ENCODE data around the gene CEP63. TPM values are rescaled to one million over a fixed set of nuclear protein-coding genes. Genes with fewer than 3 reads are reported as not detected.

The CEP63 gene
- total RNA-seq, 2 experiments from 2014 or later: 13.2 to 15.1 TPM

GRCh38 chr3:134468519-134468918, 17.3 kb upstream of the CEP63 start:
- no peak for TF ChIP-seq CTCF (IDR thresholded peaks at IDR 0.05)
- H3K27ac Mint-ChIP-seq: no peak overlapping the region
- no peak overlapping the region for H3K27ac ChIP-seq (ENCODE audit: low read depth in 1 of 2, low read length in 2 of 2)
- POLR2A ChIA-PET: no interaction called here
- no peaks in the 10 kb centered on the region for H3K27me3 ChIP-seq (ENCODE audit: control insufficient read depth in 1 of 2, insufficient read depth in 2 of 2, low read length in 2 of 2)
- no peaks in the 10 kb centered on the region for H3K27me3 Mint-ChIP-seq
- no peaks in the 10 kb centered on the region for H3K4me1 Mint-ChIP-seq (ENCODE audit: low read depth)
- no peaks in the 10 kb centered on the region for H3K9me3 ChIP-seq (ENCODE audit: control insufficient read depth in 1 of 2, insufficient read depth in 1 of 2, low read length in 2 of 2)
- H3K36me3 ChIP-seq (ENCODE audit: insufficient read depth, low read length): no peaks in the 10 kb centered on the region
- no peaks in the 10 kb centered on the region for H3K9me3 Mint-ChIP-seq
- CTCF ChIA-PET: interaction anchor here (1.6 kb wide), 1 partner anchor 9 kb away, joined by 3 read pairs; no protein-coding TSS in a partner anchor
- no peak for DNase-seq
- no peak overlapping the region for H3K4me3 ChIP-seq (ENCODE audit: low read length)
- no peaks in the 10 kb centered on the region for H3K4me1 ChIP-seq (ENCODE audit: insufficient read depth, low read length)
- no peak overlapping the region for H3K4me3 Mint-ChIP-seq
- no peaks in the 10 kb centered on the region for H3K36me3 Mint-ChIP-seq (ENCODE audit: low read depth)
- no peak for ATAC-seq (ENCODE audit: poor library complexity)
- intact Hi-C loops (cut with DNase I, micrococcal nuclease): no loop called here

GRCh38 chr3:134471521-134472193, 14.2 kb upstream of the CEP63 start:
- Mint-ChIP-seq H3K27me3 (no peaks in the 10 kb centered on the region), H3K4me3 (no peak overlapping the region), H3K27ac (no peak overlapping the region), H3K4me1 (ENCODE audit: low read depth) (peaks cover 7% of the 10 kb centered on the region), H3K9me3 (no peaks in the 10 kb centered on the region), H3K36me3 (ENCODE audit: low read depth) (peaks cover 23% of the 10 kb centered on the region)
- POLR2A ChIA-PET: no interaction called here
- no peak for ATAC-seq (ENCODE audit: poor library complexity)
- H3K4me1 ChIP-seq (ENCODE audit: insufficient read depth, low read length): peaks cover 4% of the 10 kb centered on the region
- no peak overlapping the region for H3K27ac ChIP-seq (ENCODE audit: low read depth in 1 of 2, low read length in 2 of 2)
- H3K4me3 ChIP-seq (ENCODE audit: low read length): no peak overlapping the region
- CTCF ChIA-PET: no interaction called here
- DNase-seq: no peak
- H3K9me3 ChIP-seq (ENCODE audit: control insufficient read depth in 1 of 2, insufficient read depth in 1 of 2, low read length in 2 of 2): no peaks in the 10 kb centered on the region
- peaks cover 14% of the 10 kb centered on the region for H3K36me3 ChIP-seq (ENCODE audit: insufficient read depth, low read length)
- no peaks in the 10 kb centered on the region for H3K27me3 ChIP-seq (ENCODE audit: control insufficient read depth in 1 of 2, insufficient read depth in 2 of 2, low read length in 2 of 2)
- intact Hi-C loops (cut with DNase I, micrococcal nuclease): loop anchor here (5.0 to 10.0 kb wide), 5 partner anchors 94 to 657 kb away; no protein-coding TSS in a partner anchor
- no peak for TF ChIP-seq CTCF (IDR thresholded peaks at IDR 0.05)

GRCh38 chr3:134472831-134473230, 13.0 kb upstream of the CEP63 start:
- TF ChIP-seq CTCF (IDR thresholded peaks at IDR 0.05): no peak
- no peak overlapping the region for H3K27ac Mint-ChIP-seq
- H3K9me3 Mint-ChIP-seq: no peaks in the 10 kb centered on the region
- no peaks in the 10 kb centered on the region for H3K27me3 ChIP-seq (ENCODE audit: control insufficient read depth in 1 of 2, insufficient read depth in 2 of 2, low read length in 2 of 2)
- no peak overlapping the region for H3K4me3 Mint-ChIP-seq
- peaks cover 35% of the 10 kb centered on the region for H3K36me3 Mint-ChIP-seq (ENCODE audit: low read depth)
- peaks cover 25% of the 10 kb centered on the region for H3K36me3 ChIP-seq (ENCODE audit: insufficient read depth, low read length)
- H3K27ac ChIP-seq (ENCODE audit: low read depth in 1 of 2, low read length in 2 of 2): no peak overlapping the region
- POLR2A ChIA-PET: interaction anchor here (1.7 kb wide), 1 partner anchor 13 kb away, joined by 7 read pairs; the partner anchor contains the start of genes ANAPC13 and CEP63
- CTCF ChIA-PET: interaction anchor here (1.4 to 6.4 kb wide), 3 partner anchors 12 to 260 kb away, joined by 11 to 35 read pairs (median 12); partner anchors contain the start of genes ANAPC13 and CEP63
- no peaks in the 10 kb centered on the region for H3K27me3 Mint-ChIP-seq
- no peak for DNase-seq
- no peak for ATAC-seq (ENCODE audit: poor library complexity)
- H3K4me1 Mint-ChIP-seq (ENCODE audit: low read depth): peaks cover 7% of the 10 kb centered on the region
- H3K9me3 ChIP-seq (ENCODE audit: control insufficient read depth in 1 of 2, insufficient read depth in 1 of 2, low read length in 2 of 2): no peaks in the 10 kb centered on the region
- no peak overlapping the region for H3K4me3 ChIP-seq (ENCODE audit: low read length)
- intact Hi-C loops (cut with DNase I, micrococcal nuclease): loop anchor here (1.0 to 10.0 kb wide), 6 partner anchors 96 to 658 kb away; no protein-coding TSS in a partner anchor
- peaks cover 4% of the 10 kb centered on the region for H3K4me1 ChIP-seq (ENCODE audit: insufficient read depth, low read length)

Data from CD4-positive, alpha-beta T cell (primary cell).